Calu3 (cell line): ENCODE measurements around the gene IER5L. TPM values are rescaled to one million over a fixed set of nuclear protein-coding genes. Genes with fewer than 3 reads are reported as not detected.

Experiments used
- BruUV-seq: library from RNA; stranded (reverse); fragments of 400-500 nt; replicated peaks from 2 replicates; lab custom pipeline; 2021; lab: Mats Ljungman, UMichigan
- CTCF ChIA-PET: fragments of 300-600 bp; sonication (Branson Sonifier 250); formaldehyde crosslinking; loops from one replicate; lab custom pipeline; 2022; ENCODE audit warnings: antibody characterized with exemption; lab: Charles Lee
- DNase-seq: peaks from one replicate; pipeline ENCODE4 v3.0.0; 2022
- H3K27ac Mint-ChIP-seq: one replicate; pipeline ENCODE4 v1.8.0; 2022; ENCODE audit warnings: mixed read lengths; ENCODE audit not compliant: unreplicated experiment
- H3K27me3 Mint-ChIP-seq: one replicate; pipeline ENCODE4 v1.8.0; 2022; ENCODE audit warnings: mixed read lengths; ENCODE audit not compliant: unreplicated experiment
- H3K36me3 Mint-ChIP-seq: one replicate; pipeline ENCODE4 v1.8.0; 2022; ENCODE audit warnings: mild to moderate bottlenecking, moderate library complexity, mixed read lengths; ENCODE audit not compliant: insufficient read depth, unreplicated experiment
- H3K4me1 Mint-ChIP-seq: one replicate; pipeline ENCODE4 v1.8.0; 2022; ENCODE audit warnings: mild to moderate bottlenecking, low read depth, mixed read lengths; ENCODE audit not compliant: unreplicated experiment
- H3K4me3 Mint-ChIP-seq: one replicate; pipeline ENCODE4 v1.8.0; 2022; ENCODE audit warnings: mild to moderate bottlenecking, low read depth, moderate library complexity, mixed read lengths; ENCODE audit not compliant: unreplicated experiment
- H3K9me3 Mint-ChIP-seq: one replicate; pipeline ENCODE4 v1.8.0; 2022; ENCODE audit warnings: low read depth, mixed read lengths; ENCODE audit not compliant: unreplicated experiment
- intact Hi-C: fragments of 100-400 bp; cut with micrococcal nuclease; formaldehyde crosslinking; loops from one replicate; pipeline ENCODE4 v1.10.0; 2022; ENCODE audit not compliant: unreplicated experiment
- total RNA-seq: library from RNA; stranded (reverse); gene quantifications from 2 replicates; pipeline ENCODE4 v1.2.3, GENCODE V29; 2022
- TF ChIP-seq, protein P1 (sequence below): fragments of 200-600 bp; IDR thresholded peaks from one replicate; pipeline ENCODE4 v1.8.0; 2022; ENCODE audit warnings: antibody characterized with exemption; ENCODE audit not compliant: unreplicated experiment

Gene IER5L
- total RNA-seq, 1 experiment from 2014 or later = 60.3 TPM

DNA sequence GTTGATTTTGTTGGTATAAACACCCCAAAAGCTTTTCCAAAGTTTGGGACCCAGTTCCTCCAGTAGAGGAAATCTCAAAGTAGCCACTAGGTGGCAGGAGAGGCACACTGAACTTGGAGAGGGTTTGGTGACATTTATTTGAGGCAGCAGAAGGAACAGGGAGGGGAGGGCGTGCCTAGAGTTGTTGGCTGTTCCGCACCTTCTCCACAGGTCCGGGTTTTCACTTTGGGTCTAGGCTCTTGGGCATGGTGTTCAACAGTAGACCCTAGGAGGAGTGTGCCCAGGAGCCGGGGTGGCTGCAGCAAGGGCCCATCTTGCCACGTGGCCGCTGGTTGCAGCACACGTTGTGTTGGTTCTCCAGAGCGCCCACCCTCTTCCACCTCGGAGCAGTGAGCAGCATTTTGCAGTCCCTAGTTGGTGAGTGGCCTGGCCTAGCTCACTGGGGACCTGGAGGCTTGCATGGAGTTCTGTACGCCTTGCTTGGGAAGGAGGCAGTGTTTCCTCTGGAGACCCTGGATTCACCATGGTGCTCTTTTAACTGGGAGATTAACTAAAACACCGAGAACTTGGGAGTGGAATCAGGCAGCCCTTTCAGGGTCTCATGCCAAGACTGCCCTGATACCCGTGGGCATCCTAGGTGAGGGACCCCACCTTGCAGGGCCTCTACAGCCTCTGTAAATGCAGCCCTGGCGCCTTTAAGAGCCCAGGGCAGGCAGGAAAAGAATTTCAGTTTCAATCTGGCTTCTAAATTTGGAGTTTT lies 38.6 kb downstream of the IER5L start:
- no peaks in the 10 kb centered on the region for H3K9me3 Mint-ChIP-seq
- peaks cover 48% of the 10 kb centered on the region for H3K36me3 Mint-ChIP-seq
- no TSS peak for BruUV-seq
- intact Hi-C loops = loop anchor here (1.0 to 10.0 kb wide), 3 partner anchors 477 to 635 kb away; no protein-coding TSS in a partner anchor
- TF ChIP-seq, protein P1, sequence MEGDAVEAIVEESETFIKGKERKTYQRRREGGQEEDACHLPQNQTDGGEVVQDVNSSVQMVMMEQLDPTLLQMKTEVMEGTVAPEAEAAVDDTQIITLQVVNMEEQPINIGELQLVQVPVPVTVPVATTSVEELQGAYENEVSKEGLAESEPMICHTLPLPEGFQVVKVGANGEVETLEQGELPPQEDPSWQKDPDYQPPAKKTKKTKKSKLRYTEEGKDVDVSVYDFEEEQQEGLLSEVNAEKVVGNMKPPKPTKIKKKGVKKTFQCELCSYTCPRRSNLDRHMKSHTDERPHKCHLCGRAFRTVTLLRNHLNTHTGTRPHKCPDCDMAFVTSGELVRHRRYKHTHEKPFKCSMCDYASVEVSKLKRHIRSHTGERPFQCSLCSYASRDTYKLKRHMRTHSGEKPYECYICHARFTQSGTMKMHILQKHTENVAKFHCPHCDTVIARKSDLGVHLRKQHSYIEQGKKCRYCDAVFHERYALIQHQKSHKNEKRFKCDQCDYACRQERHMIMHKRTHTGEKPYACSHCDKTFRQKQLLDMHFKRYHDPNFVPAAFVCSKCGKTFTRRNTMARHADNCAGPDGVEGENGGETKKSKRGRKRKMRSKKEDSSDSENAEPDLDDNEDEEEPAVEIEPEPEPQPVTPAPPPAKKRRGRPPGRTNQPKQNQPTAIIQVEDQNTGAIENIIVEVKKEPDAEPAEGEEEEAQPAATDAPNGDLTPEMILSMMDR = peak; percentile 80
- CTCF ChIA-PET = interaction anchor here (0.6 to 3.1 kb wide), 16 partner anchors 8 to 587 kb away, joined by 3 to 19 read pairs (median 4); partner anchors contain the start of genes IER5L and NTMT1
- peak overlapping the region; percentile 97 for H3K27ac Mint-ChIP-seq
- peak; percentile 75 for DNase-seq
- H3K4me3 Mint-ChIP-seq = peak overlapping the region; percentile 71
- peaks cover 25% of the 10 kb centered on the region for H3K4me1 Mint-ChIP-seq
- H3K27me3 Mint-ChIP-seq = no peaks in the 10 kb centered on the region

DNA sequence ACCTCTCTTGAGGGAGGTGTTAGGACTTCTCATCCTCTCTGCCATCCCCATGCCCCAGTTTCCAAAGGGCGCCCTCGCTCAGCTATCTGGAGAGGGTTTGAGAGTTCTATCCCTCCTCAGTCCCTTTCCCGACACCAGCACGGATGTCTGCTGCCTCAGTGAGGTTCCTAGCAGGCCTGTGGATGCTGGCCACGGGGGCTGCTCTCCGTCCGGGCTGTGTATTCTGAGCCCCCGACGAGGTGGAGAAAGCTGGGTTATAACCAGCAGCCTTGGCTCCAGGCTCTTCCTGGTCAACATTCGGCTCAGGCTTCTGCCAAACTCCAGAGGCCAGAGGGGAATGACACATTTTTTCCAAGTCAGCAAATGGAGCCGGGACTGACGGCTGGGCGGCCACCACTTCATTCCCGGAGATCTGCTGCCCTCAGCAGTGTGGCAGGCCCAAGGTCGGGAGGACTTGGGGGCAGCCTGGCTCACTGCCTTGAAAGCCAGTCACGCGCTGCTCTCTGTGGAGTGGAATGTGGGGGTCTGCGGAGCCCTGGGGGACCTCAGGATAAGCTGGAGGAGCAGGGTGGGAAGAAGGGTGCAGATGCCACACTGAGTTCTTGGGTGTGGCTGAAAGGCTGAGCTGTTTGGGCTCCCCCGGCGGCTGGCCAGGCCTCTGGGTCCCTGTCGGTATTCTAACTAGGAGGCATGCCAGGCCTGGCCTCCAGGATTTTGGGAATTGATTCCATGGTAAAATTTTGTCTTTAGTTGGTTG lies 39.4 kb downstream of the IER5L start:
- no peak for DNase-seq
- H3K36me3 Mint-ChIP-seq = peaks cover 40% of the 10 kb centered on the region
- TF ChIP-seq, protein P1 = no peak
- H3K9me3 Mint-ChIP-seq = no peaks in the 10 kb centered on the region
- peak overlapping the region; percentile 71 for H3K4me3 Mint-ChIP-seq
- intact Hi-C loops = loop anchor here (1.0 to 10.0 kb wide), 3 partner anchors 478 to 636 kb away; no protein-coding TSS in a partner anchor
- BruUV-seq = no TSS peak
- CTCF ChIA-PET = interaction anchor here (0.6 to 3.1 kb wide), 7 partner anchors 36 to 588 kb away, joined by 3 to 19 read pairs (median 4); partner anchors contain the start of gene NTMT1
- H3K4me1 Mint-ChIP-seq = peaks cover 20% of the 10 kb centered on the region
- peak overlapping the region; percentile 97 for H3K27ac Mint-ChIP-seq
- H3K27me3 Mint-ChIP-seq = no peaks in the 10 kb centered on the region

DNA sequence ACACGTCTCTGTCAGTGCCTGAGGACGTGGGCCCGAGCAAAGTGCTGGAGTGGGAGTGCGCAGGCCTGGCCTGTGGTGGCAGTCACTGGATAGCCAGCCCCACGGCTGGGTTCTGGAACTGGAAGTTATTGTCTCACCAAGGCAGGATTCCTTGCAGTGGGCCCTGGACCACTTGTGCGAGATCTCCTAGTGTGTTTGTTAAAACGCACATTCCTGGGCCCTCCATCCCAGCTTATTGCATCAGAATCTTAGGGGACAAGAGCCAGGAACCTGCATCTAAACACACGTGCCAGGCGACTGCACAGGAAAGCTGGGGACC lies 40.0 kb downstream of the IER5L start:
- CTCF ChIA-PET = interaction anchor here (1.4 to 3.1 kb wide), 3 partner anchors 470 to 488 kb away, joined by 4 to 16 read pairs (median 4); partner anchors contain the start of gene NTMT1
- TF ChIP-seq, protein P1 = no peak
- Mint-ChIP-seq H3K36me3 (peaks cover 36% of the 10 kb centered on the region), H3K4me1 (peaks cover 15% of the 10 kb centered on the region), H3K27me3 (no peaks in the 10 kb centered on the region), H3K9me3 (no peaks in the 10 kb centered on the region), H3K27ac (no peak overlapping the region), H3K4me3 (no peak overlapping the region)
- no TSS peak for BruUV-seq
- DNase-seq = no peak
- intact Hi-C loops = loop anchor here (2.0 to 10.0 kb wide), 2 partner anchors 479 to 637 kb away; no protein-coding TSS in a partner anchor
